Tibial nerve (tissue), 4 donors: ENCODE measurements around the gene ATG7. TPM values are rescaled to one million over a fixed set of nuclear protein-coding genes. Genes with fewer than 3 reads are reported as not detected.

Experiments used
- DNase-seq, 2 donors: peaks; one replicate each; pipeline ENCODE4 v3.0.0-alpha.2; 2019; ENCODE audit warnings: low spot score in 2 of 2
- H3K27ac ChIP-seq, 4 donors: fragments of 200-600 bp; sonication (generic) in 3 of 4; one replicate each; pipeline ENCODE4 v1.5.1; 2017 to 2019; ENCODE audit warnings: mild to moderate bottlenecking in 1 of 4
- H3K27me3 ChIP-seq, 2 donors: fragments of 200-600 bp; sonication (generic) in 1 of 2; one replicate each; pipeline versions ENCODE4 v1.5.1 to v1.6.0; 2017 to 2019
- H3K36me3 ChIP-seq, 3 donors: fragments of 200-600 bp; sonication (generic); one replicate each; pipeline ENCODE4 v1.5.1; 2018 to 2019
- H3K4me1 ChIP-seq, 4 donors: fragments of 200-600 bp; sonication (generic) in 3 of 4; one replicate each; pipeline ENCODE4 v1.5.1; 2017 to 2019
- H3K4me3 ChIP-seq, 4 donors: fragments of 200-600 bp; sonication (generic) in 3 of 4; one replicate each; pipeline ENCODE4 v1.5.1; 2017 to 2019; ENCODE audit warnings: mild to moderate bottlenecking in 1 of 4, moderate library complexity in 1 of 4
- H3K9me3 ChIP-seq, 4 donors: fragments of 200-600 bp; sonication (generic) in 3 of 4; one replicate each; pipeline ENCODE4 v1.5.1; 2017 to 2019
- CTCF ChIP-seq, 5 experiments: fragments of 200-600 bp in 3 of 5; fragments of 450-650 bp in 2 of 5; sonication (generic) in 3 of 5; IDR thresholded peaks; one replicate each; pipeline ENCODE4 v1.5.1; 2016 to 2019; ENCODE audit warnings: antibody characterized with exemption in 5 of 5, mild to moderate bottlenecking in 3 of 5, moderate library complexity in 2 of 5
- EP300 ChIP-seq, 2 donors: sonication (generic); formaldehyde crosslinking; IDR thresholded peaks; one replicate each; pipeline ENCODE4 v1.6.1; 2017; ENCODE audit warnings: antibody characterized with exemption in 2 of 2, mild to moderate bottlenecking in 1 of 2
- POLR2A ChIP-seq, 2 donors: fragments of 450-650 bp; IDR thresholded peaks; one replicate each; pipeline ENCODE4 v1.6.1; 2017; ENCODE audit warnings: antibody characterized with exemption in 2 of 2, mild to moderate bottlenecking in 2 of 2, moderate library complexity in 2 of 2
- WGBS, 2 donors: methylation state at CpG; one replicate each; pipeline ENCODE4 v1.1.5; 2018; 5-methylcytosine and 5-hydroxymethylcytosine counted together
- total RNA-seq, 4 donors: library from RNA; depleted of rRNA; stranded (reverse); fragments of >200 nt; gene quantifications; one replicate each; pipeline ENCODE4 v1.1.0, GENCODE V29; 2016

The ATG7 gene
- total RNA-seq, 4 donors from 2014 or later: 71.0 to 94.0 (median 76.2) TPM

- WGBS, 2 donors: 77 to 78% methylated on average over 8 of the region's 8 CpGs
Observed at GRCh38 chr3:11245276-11245675, 26.9 kb upstream of the ATG7 start.

GRCh38 chr3:11245827-11246662, 26.2 kb upstream of the ATG7 start:
- H3K27me3 ChIP-seq: no peaks in the 10 kb centered on the region
- H3K27ac ChIP-seq: no peak overlapping the region
- WGBS, 2 donors: 89% methylated on average over 6 of the region's 6 CpGs
- H3K9me3 ChIP-seq: no peaks in the 10 kb centered on the region
- no peak overlapping the region for H3K4me3 ChIP-seq
- H3K36me3 ChIP-seq: peaks cover 0 to 3% (median 0%) of the 10 kb centered on the region in 3 donors
- peaks cover 0 to 7% (median 0%) of the 10 kb centered on the region in 4 donors for H3K4me1 ChIP-seq
- no peak for DNase-seq
- TF ChIP-seq POLR2A (IDR thresholded peaks at IDR 0.05) (no peak), EP300 (IDR thresholded peaks at IDR 0.05) (no peak), CTCF (IDR thresholded peaks at IDR 0.05) (no peak)

More at GRCh38 chr3:11245276-11245675, 26.9 kb upstream of the ATG7 start:
- Histone ChIP-seq H3K27ac (no peak overlapping the region), H3K27me3 (no peaks in the 10 kb centered on the region), H3K9me3 (no peaks in the 10 kb centered on the region), H3K36me3 (peaks cover 0 to 3% (median 0%) of the 10 kb centered on the region in 3 donors), H3K4me3 (no peak overlapping the region), H3K4me1 (peaks cover 0 to under 1% (median 0%) of the 10 kb centered on the region in 4 donors)
- DNase-seq: no peak
- TF ChIP-seq POLR2A (IDR thresholded peaks at IDR 0.05) (no peak), EP300 (IDR thresholded peaks at IDR 0.05) (no peak), CTCF (IDR thresholded peaks at IDR 0.05) (no peak)

- no peak overlapping the region for H3K4me3 ChIP-seq
- peaks cover 0 to 7% (median 0%) of the 10 kb centered on the region in 4 donors for H3K4me1 ChIP-seq
- H3K27me3 ChIP-seq: no peaks in the 10 kb centered on the region
- no peaks in the 10 kb centered on the region for H3K9me3 ChIP-seq
- DNase-seq: no peak
- 82 to 84% methylated on average over 2 of the region's 2 CpGs for WGBS, 2 donors
- H3K36me3 ChIP-seq: peaks cover 0 to 3% (median 0%) of the 10 kb centered on the region in 3 donors
- H3K27ac ChIP-seq: no peak overlapping the region
- no peak for TF ChIP-seq CTCF (IDR thresholded peaks at IDR 0.05)
- no peak for TF ChIP-seq EP300 (IDR thresholded peaks at IDR 0.05)
- no peak for TF ChIP-seq POLR2A (IDR thresholded peaks at IDR 0.05)
Observed at GRCh38 chr3:11246663-11246970, 25.6 kb upstream of the ATG7 start.

GRCh38 chr3:11247362-11247761, 24.8 kb upstream of the ATG7 start:
- no peak for DNase-seq
- H3K36me3 ChIP-seq: peaks cover 0 to 3% (median 0%) of the 10 kb centered on the region in 3 donors
- H3K9me3 ChIP-seq: no peaks in the 10 kb centered on the region
- H3K27ac ChIP-seq: no peak overlapping the region
- 84 to 85% methylated on average over 7 to 8 of the region's 8 CpGs for WGBS, 2 donors
- peaks cover 0 to 7% (median 0%) of the 10 kb centered on the region in 4 donors for H3K4me1 ChIP-seq
- H3K4me3 ChIP-seq: no peak overlapping the region
- TF ChIP-seq CTCF (IDR thresholded peaks at IDR 0.05): no peak
- TF ChIP-seq EP300 (IDR thresholded peaks at IDR 0.05): no peak
- TF ChIP-seq POLR2A (IDR thresholded peaks at IDR 0.05): no peak
- H3K27me3 ChIP-seq: no peaks in the 10 kb centered on the region

- no peak for DNase-seq
- Histone ChIP-seq H3K27ac (no peak overlapping the region), H3K27me3 (no peaks in the 10 kb centered on the region)
Observed at GRCh38 chr3:11248596-11248995, 23.6 kb upstream of the ATG7 start.

More at GRCh38 chr3:11248596-11248995, 23.6 kb upstream of the ATG7 start:
- Histone ChIP-seq H3K9me3 (no peaks in the 10 kb centered on the region), H3K4me1 (peaks cover 0 to 7% (median 0%) of the 10 kb centered on the region in 4 donors), H3K36me3 (no peaks in the 10 kb centered on the region), H3K4me3 (no peak overlapping the region)
- TF ChIP-seq POLR2A (IDR thresholded peaks at IDR 0.05) (no peak), EP300 (IDR thresholded peaks at IDR 0.05) (no peak), CTCF (IDR thresholded peaks at IDR 0.05) (no peak)
- WGBS, 2 donors: 89 to 93% methylated on average over 6 of the region's 6 CpGs
